ENCODE data around the gene SF3A1.

Gene SF3A1

GRCh38 chr22:30306627-30307011, 50.1 kb downstream of the SF3A1 start:
- in situ Hi-C loops (cut with MboI; ENCODE audit: low sequenced_read_pairs) = no loop called here

GRCh38 chr22:30305906-30306626, 50.6 kb downstream of the SF3A1 start:
- in situ Hi-C loops (cut with MboI; ENCODE audit: low sequenced_read_pairs) = no loop called here

- in situ Hi-C loops (cut with MboI; ENCODE audit: low sequenced_read_pairs) = no loop called here
Observed at GRCh38 chr22:30305519-30305905, 51.2 kb downstream of the SF3A1 start.

GRCh38 chr22:30304495-30305244, 52.0 kb downstream of the SF3A1 start:
- in situ Hi-C loops (cut with MboI; ENCODE audit: low sequenced_read_pairs) = no loop called here

- in situ Hi-C loops (cut with MboI; ENCODE audit: low sequenced_read_pairs) = no loop called here
Observed at GRCh38 chr22:30302810-30303138, 53.9 kb downstream of the SF3A1 start.

GRCh38 chr22:30301995-30302809, 54.5 kb downstream of the SF3A1 start:
- in situ Hi-C loops (cut with MboI; ENCODE audit: low sequenced_read_pairs) = no loop called here

- in situ Hi-C loops (cut with MboI; ENCODE audit: low sequenced_read_pairs) = no loop called here
Observed at GRCh38 chr22:30299322-30299721, 57.4 kb downstream of the SF3A1 start.

GRCh38 chr22:30297991-30298701, 58.5 kb downstream of the SF3A1 start:
- in situ Hi-C loops (cut with MboI; ENCODE audit: low sequenced_read_pairs) = no loop called here

GRCh38 chr22:30297276-30297990, 59.3 kb downstream of the SF3A1 start:
- in situ Hi-C loops (cut with MboI; ENCODE audit: low sequenced_read_pairs) = no loop called here

GRCh38 chr22:30296833-30297232, 59.9 kb downstream of the SF3A1 start:
- in situ Hi-C loops (cut with MboI; ENCODE audit: low sequenced_read_pairs) = no loop called here

- in situ Hi-C loops (cut with MboI; ENCODE audit: low sequenced_read_pairs) = no loop called here
Observed at GRCh38 chr22:30296324-30296723, 60.4 kb downstream of the SF3A1 start.

GRCh38 chr22:30295576-30295975, 61.1 kb downstream of the SF3A1 start:
- in situ Hi-C loops (cut with MboI; ENCODE audit: low sequenced_read_pairs) = no loop called here

GRCh38 chr22:30294830-30295229, 61.9 kb downstream of the SF3A1 start:
- in situ Hi-C loops (cut with MboI; ENCODE audit: low sequenced_read_pairs) = no loop called here

GRCh38 chr22:30294066-30294465, 62.6 kb downstream of the SF3A1 start:
- in situ Hi-C loops (cut with MboI; ENCODE audit: low sequenced_read_pairs) = no loop called here

- in situ Hi-C loops (cut with MboI; ENCODE audit: low sequenced_read_pairs) = no loop called here
Observed at GRCh38 chr22:30293026-30293425, 63.7 kb downstream of the SF3A1 start.

GRCh38 chr22:30292069-30292970, 64.4 kb downstream of the SF3A1 start:
- in situ Hi-C loops (cut with MboI; ENCODE audit: low sequenced_read_pairs) = no loop called here

- in situ Hi-C loops (cut with MboI; ENCODE audit: low sequenced_read_pairs) = no loop called here
Observed at GRCh38 chr22:30291058-30291892, 65.4 kb downstream of the SF3A1 start.

GRCh38 chr22:30290342-30291057, 66.2 kb downstream of the SF3A1 start:
- in situ Hi-C loops (cut with MboI; ENCODE audit: low sequenced_read_pairs) = no loop called here
